DND-41 (cell line): ENCODE results near the gene MORN5.

Experiments
- CTCF ChIP-seq: IDR thresholded peaks from 2 replicates; pipeline ENCODE4 v1.5.1; 2012; ENCODE audit warnings: borderline replicate concordance, low read length, moderate library complexity, mild to moderate bottlenecking; ENCODE audit not compliant: poor library complexity, severe bottlenecking; ENCODE audit errors: extremely low read depth
- EZH2 ChIP-seq: IDR thresholded peaks from 3 replicates; pipeline ENCODE4 v1.6.1; 2012; ENCODE audit warnings: borderline replicate concordance, low read depth, mild to moderate bottlenecking, moderate library complexity, low read length, inconsistent platforms; ENCODE audit not compliant: severe bottlenecking

- TF ChIP-seq CTCF (no peak), EZH2 (no peak)
Measured at GRCh38 chr9:122133263-122133983, 26.3 kb upstream of the MORN5 start.
